ENCODE measurements around the gene NTSR2. TPM values are rescaled to one million over a fixed set of nuclear protein-coding genes. Genes with fewer than 3 reads are reported as not detected.

NTSR2 gene
- total and polyA plus RNA-seq, 10 of the 15 experiments (the other 5 are each of a cell fraction or from before 2014, with no cell fraction given) = not detected

GRCh38 chr2:11701206-11701605 is 31.2 kb upstream of the NTSR2 start:
- ChIA-PET CTCF (interaction anchor here (1.4 to 16.6 kb wide), 3 partner anchors 13 to 80 kb away, joined by 3 to 353 read pairs (median 6); no protein-coding TSS in a partner anchor), SMC1A (ENCODE audit: uncharacterized antibody, unreplicated experiment) (interaction anchor here (1.5 kb wide), 2 partner anchors 19 to 78 kb away, joined by 3 to 4 read pairs; no protein-coding TSS in a partner anchor), POLR2A (no interaction called here), RAD21 (ENCODE audit: unreplicated experiment) (interaction anchor here (1.0 kb wide), 1 partner anchor 53 kb away, joined by 3 read pairs; no protein-coding TSS in a partner anchor)
- no peak for FAIRE-seq
- in situ Hi-C loops (cut with MboI) = no loop called here
- no peak overlapping the region for H3K9ac ChIP-seq (ENCODE audit: control insufficient read depth, insufficient read depth, low read length)
- no peaks in the 10 kb centered on the region; the same call in 2 of the 3 replicates for H3K9me3 ChIP-seq (replicated peaks; ENCODE audit: control insufficient read depth, insufficient read depth, low read length)
- H3K27me3 ChIP-seq (replicated peaks in 1 of 2; ENCODE audit: control insufficient read depth in 2 of 2, insufficient read depth in 2 of 2, low read length in 1 of 2) = peaks cover 0 to 4% of the 10 kb centered on the region in 2 experiments; a peak in 1 of 4 replicates
- no peak for TF ChIP-seq NFIC (IDR thresholded peaks at IDR 0.05; ENCODE audit: low read depth, low read length)
- TF ChIP-seq TCF7 (IDR thresholded peaks at IDR 0.05; ENCODE audit: borderline replicate concordance) = no peak
- no peak for TF ChIP-seq RELA (IDR thresholded peaks at IDR 0.05; ENCODE audit: borderline replicate concordance, partially characterized antibody)
- TF ChIP-seq ZNF24 (IDR thresholded peaks at IDR 0.05) = no peak
- TF ChIP-seq IRF5 (IDR thresholded peaks at IDR 0.05; ENCODE audit: borderline replicate concordance) = no peak
- TF ChIP-seq EP300 (IDR thresholded peaks at IDR 0.05; ENCODE audit: borderline replicate concordance in 1 of 2, control insufficient read depth in 1 of 2, low read depth in 2 of 2, low read length in 2 of 2) = no peak
- no peak for TF ChIP-seq SIX5 (IDR thresholded peaks at IDR 0.05; ENCODE audit: low read depth, low read length, severe bottlenecking)
- TF ChIP-seq MTA3 (IDR thresholded peaks at IDR 0.05; ENCODE audit: borderline replicate concordance, low read length) = no peak
- 60% methylated on average over 5 of the region's 5 CpGs for WGBS (ENCODE audit: insufficient coverage, insufficient replicate concordance, low lambda C conversion rate, missing lambda C conversion rate)
- H3K36me3 ChIP-seq (ENCODE audit: control insufficient read depth in 2 of 2, insufficient read depth in 2 of 2, low read length in 1 of 2) = no peaks in the 10 kb centered on the region; a peak in 1 of 4 replicates
- no TSS peak for BruUV-seq (replicated peaks)
- no peaks in the 10 kb centered on the region for H3K4me1 ChIP-seq (ENCODE audit: control insufficient read depth, insufficient read depth, low read length)
- no peak overlapping the region for H3K4me3 ChIP-seq
- no peaks in the 10 kb centered on the region for H4K20me1 ChIP-seq (ENCODE audit: control insufficient read depth, insufficient read depth)
- H3K4me2 ChIP-seq (ENCODE audit: control insufficient read depth, insufficient read depth) = no peak overlapping the region
- DNase-seq (ENCODE audit: low read depth, low spot score) = no peak
- no peak overlapping the region for H3K27ac ChIP-seq (ENCODE audit: control insufficient read depth, insufficient read depth)
- peak; percentile 50 for ATAC-seq
- intact Hi-C loops (cut with micrococcal nuclease; ENCODE audit: unreplicated experiment) = no loop called here
- no peak overlapping the region for H2AFZ ChIP-seq (ENCODE audit: control insufficient read depth, low read depth, low read length)
- H3K79me2 ChIP-seq (ENCODE audit: control insufficient read depth, insufficient read depth, low read length) = no peaks in the 10 kb centered on the region
